Neural cell (in vitro differentiated cells): ENCODE data around the gene SWSAP1. TPM values are rescaled to one million over a fixed set of nuclear protein-coding genes. Genes with fewer than 3 reads are reported as not detected.

Experiments used
- H2AFZ ChIP-seq: fragments of 200-600, 300-800 bp; sonication (generic), shearing (Covaris generic); 2 replicates; pipeline ENCODE4 v1.6.0; 2014; ENCODE audit warnings: low read depth, mild to moderate bottlenecking, antibody characterized with exemption, low read length, moderate library complexity
- H3F3A ChIP-seq: fragments of 200-600 bp; shearing (Covaris generic); 2 replicates; pipeline ENCODE4 v1.6.1; 2016; ENCODE audit warnings: mild to moderate bottlenecking, moderate library complexity, mixed read lengths, antibody characterized with exemption, low read length; ENCODE audit not compliant: insufficient read depth, poor library complexity, severe bottlenecking
- H3K27ac ChIP-seq: fragments of 200-600, 300-800 bp; sonication (generic), shearing (Covaris generic); 2 replicates; pipeline ENCODE4 v1.5.1; 2014; ENCODE audit warnings: mild to moderate bottlenecking, low read length, moderate library complexity
- H3K27me3 ChIP-seq: fragments of 300-800, 200-600 bp; sonication (generic), shearing (Covaris generic); 2 replicates; pipeline ENCODE4 v1.6.0; 2014; ENCODE audit warnings: mild to moderate bottlenecking, low read depth, low read length, moderate library complexity; ENCODE audit not compliant: insufficient read depth
- H3K36me3 ChIP-seq: fragments of 300-800, 200-600 bp; sonication (generic), shearing (Covaris generic); 2 replicates; pipeline ENCODE4 v1.5.1; 2014; ENCODE audit warnings: mild to moderate bottlenecking, antibody characterized with exemption, low read length, moderate library complexity; ENCODE audit not compliant: insufficient read depth
- H3K4me2 ChIP-seq: fragments of 300-800, 200-600 bp; sonication (generic), shearing (Covaris generic); 2 replicates; pipeline ENCODE4 v1.6.0; 2014; ENCODE audit warnings: mild to moderate bottlenecking, low read length
- H3K4me3 ChIP-seq: fragments of 300-800, 200-600 bp; sonication (generic), shearing (Covaris generic); 2 replicates; pipeline ENCODE4 v1.5.1; 2014; ENCODE audit warnings: mild to moderate bottlenecking, low read length, moderate library complexity
- H3K79me2 ChIP-seq: fragments of 200-600 bp; shearing (Covaris generic); replicated peaks from 2 replicates; pipeline ENCODE4 v1.6.0; 2014; ENCODE audit warnings: mild to moderate bottlenecking, low read length, moderate library complexity; ENCODE audit not compliant: insufficient read depth
- H3K9ac ChIP-seq: fragments of 300-800, 200-600 bp; sonication (generic), shearing (Covaris generic); 2 replicates; pipeline ENCODE4 v1.6.1; 2016; ENCODE audit warnings: mild to moderate bottlenecking, low read length, mixed read lengths
- H3K9me2 ChIP-seq: fragments of 200-600 bp; shearing (Covaris generic); 2 replicates; pipeline ENCODE4 v1.6.1; 2016; ENCODE audit warnings: mild to moderate bottlenecking, low read length, mixed read lengths; ENCODE audit not compliant: insufficient read depth
- H3K9me3 ChIP-seq: fragments of 200-600, 300-800 bp; sonication (generic), shearing (Covaris generic); 2 replicates; pipeline ENCODE4 v1.6.1; 2016; ENCODE audit warnings: mild to moderate bottlenecking, mixed run types, low read length, moderate library complexity, mixed read lengths
- H4K20me1 ChIP-seq: fragments of 200-600 bp; shearing (Covaris generic); 2 replicates; pipeline ENCODE4 v1.6.1; 2016; ENCODE audit warnings: mild to moderate bottlenecking, mixed run types; ENCODE audit not compliant: insufficient read depth
- CTCF ChIP-seq: fragments of 450-650 bp; IDR thresholded peaks from 2 replicates; pipeline ENCODE4 v1.5.1; 2014; ENCODE audit warnings: antibody characterized with exemption, mild to moderate bottlenecking, moderate library complexity; ENCODE audit not compliant: poor library complexity, severe bottlenecking
- EP300 ChIP-seq: fragments of 450-650 bp; conservative IDR thresholded peaks from 2 replicates; pipeline ENCODE4 v1.6.1; 2014; ENCODE audit warnings: antibody characterized with exemption, mild to moderate bottlenecking, moderate library complexity; ENCODE audit not compliant: poor library complexity, severe bottlenecking
- EZH2 ChIP-seq: fragments of 200-600, 300-800 bp; shearing (Covaris generic), sonication (generic); IDR thresholded peaks from 2 replicates; pipeline ENCODE4 v1.6.1; 2014; ENCODE audit warnings: antibody characterized with exemption, low read length, borderline replicate concordance, mild to moderate bottlenecking; ENCODE audit not compliant: insufficient read depth, poor library complexity, severe bottlenecking
- MXI1 ChIP-seq: fragments of 450-650 bp; conservative IDR thresholded peaks from 2 replicates; pipeline ENCODE4 v1.6.1; 2014; ENCODE audit warnings: antibody characterized with exemption, mild to moderate bottlenecking; ENCODE audit not compliant: poor library complexity, severe bottlenecking
- POLR2AphosphoS5 ChIP-seq: IDR thresholded peaks from 2 replicates; pipeline ENCODE4 v1.6.1; 2012
- RAD21 ChIP-seq: fragments of 450-650 bp; conservative IDR thresholded peaks from 2 replicates; pipeline ENCODE4 v1.6.1; 2014; ENCODE audit warnings: antibody characterized with exemption, mild to moderate bottlenecking, moderate library complexity
- REST ChIP-seq: IDR thresholded peaks from 2 replicates; pipeline ENCODE4 v1.6.1; 2012; ENCODE audit warnings: borderline replicate concordance
- SMC3 ChIP-seq: fragments of 450-650 bp; conservative IDR thresholded peaks from 2 replicates; pipeline ENCODE4 v1.6.1; 2014; ENCODE audit warnings: antibody characterized with exemption, mild to moderate bottlenecking, moderate library complexity; ENCODE audit not compliant: poor library complexity
- TAF1 ChIP-seq: IDR thresholded peaks from 2 replicates; pipeline ENCODE4 v1.6.1; 2012; ENCODE audit warnings: low read depth
- polyA plus RNA-seq: library from polyadenylated mRNA; depleted of rRNA; stranded (reverse); fragments of >200 nt; gene quantifications from 2 replicates; pipeline ENCODE4 v1.2.3, GENCODE V29; 2014

SWSAP1 gene
- polyA plus RNA-seq, 1 donor from 2014 or later = 2.4 TPM

GRCh38 chr19:11390359-11390758 lies 15.9 kb downstream of the SWSAP1 start:
- Histone ChIP-seq H3K9me2 (no peaks in the 10 kb centered on the region), H3K9me3 (no peaks in the 10 kb centered on the region)
- TF ChIP-seq CTCF = no peak

GRCh38 chr19:11390933-11391680 lies 16.6 kb downstream of the SWSAP1 start:
- Histone ChIP-seq H3K4me2 (no peak overlapping the region), H3K36me3 (no peaks in the 10 kb centered on the region), H3K9me2 (no peaks in the 10 kb centered on the region), H4K20me1 (no peaks in the 10 kb centered on the region), H3K9ac (no peak overlapping the region), H3K27ac (no peak overlapping the region), H3F3A (no peaks in the 10 kb centered on the region), H3K9me3 (no peaks in the 10 kb centered on the region), H3K27me3 (no peaks in the 10 kb centered on the region), H2AFZ (no peak overlapping the region), H3K79me2 (no peaks in the 10 kb centered on the region), H3K4me3 (no peak overlapping the region)
- no peak for TF ChIP-seq TAF1
- TF ChIP-seq MXI1 = no peak
- no peak for TF ChIP-seq EP300
- TF ChIP-seq SMC3 = no peak
- TF ChIP-seq EZH2 = no peak
- TF ChIP-seq REST = no peak
- TF ChIP-seq POLR2AphosphoS5 = no peak
- no peak for TF ChIP-seq RAD21
- no peak for TF ChIP-seq CTCF

More at GRCh38 chr19:11390359-11390758, 15.9 kb downstream of the SWSAP1 start:
- H3K4me3 ChIP-seq = no peak overlapping the region
- H3K79me2 ChIP-seq = no peaks in the 10 kb centered on the region
- no peak overlapping the region for H3K27ac ChIP-seq
- H3K4me2 ChIP-seq = no peak overlapping the region
- H3K9ac ChIP-seq = no peak overlapping the region
- no peaks in the 10 kb centered on the region for H4K20me1 ChIP-seq
- H3K27me3 ChIP-seq = no peaks in the 10 kb centered on the region
- H3K36me3 ChIP-seq = no peaks in the 10 kb centered on the region
- H2AFZ ChIP-seq = no peak overlapping the region
- H3F3A ChIP-seq = no peaks in the 10 kb centered on the region
